Measurements from ENCODE around the gene UBE2E2.

DNA sequence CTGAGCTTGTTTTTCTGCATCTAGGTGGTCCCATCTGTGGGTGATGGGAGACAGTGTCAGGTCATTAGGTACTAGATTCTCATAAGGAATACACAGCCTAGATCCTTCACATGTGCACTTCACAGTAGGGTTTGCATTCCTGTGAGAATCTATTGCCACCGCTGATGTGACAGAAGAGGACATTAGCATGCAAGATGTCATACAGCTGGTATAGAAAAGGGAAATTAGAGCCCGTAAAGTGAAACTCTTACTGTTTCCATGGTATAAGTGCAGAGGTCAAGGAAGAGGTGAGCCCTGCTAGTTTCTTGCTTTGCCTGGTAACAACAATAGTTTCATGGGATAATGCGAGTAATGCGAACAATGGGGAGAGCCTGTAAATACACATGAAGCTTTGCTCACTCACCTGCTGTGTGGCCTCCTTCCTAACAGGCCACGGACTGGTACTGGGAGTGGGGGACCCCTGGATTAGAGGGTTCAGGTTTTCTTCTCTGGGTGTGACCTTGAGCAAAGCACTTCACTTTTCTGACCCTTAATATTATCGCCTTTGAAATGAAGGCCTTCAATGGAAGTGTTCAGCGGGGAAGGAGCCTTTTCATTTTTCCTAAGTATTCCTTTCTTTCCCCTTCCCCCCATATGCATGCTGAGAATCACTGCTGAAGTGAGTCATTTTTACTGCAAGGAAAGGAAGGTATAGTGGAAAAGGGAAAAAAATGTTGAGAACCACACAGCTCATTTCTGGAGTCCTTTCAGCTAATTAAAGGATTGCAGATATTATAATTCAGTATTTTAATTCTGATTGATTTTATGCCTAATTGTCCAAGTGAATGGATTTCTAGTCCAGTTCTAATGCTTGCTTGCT, 286.4 kb downstream of the UBE2E2 start:
- TF ChIP-seq, protein P1, sequence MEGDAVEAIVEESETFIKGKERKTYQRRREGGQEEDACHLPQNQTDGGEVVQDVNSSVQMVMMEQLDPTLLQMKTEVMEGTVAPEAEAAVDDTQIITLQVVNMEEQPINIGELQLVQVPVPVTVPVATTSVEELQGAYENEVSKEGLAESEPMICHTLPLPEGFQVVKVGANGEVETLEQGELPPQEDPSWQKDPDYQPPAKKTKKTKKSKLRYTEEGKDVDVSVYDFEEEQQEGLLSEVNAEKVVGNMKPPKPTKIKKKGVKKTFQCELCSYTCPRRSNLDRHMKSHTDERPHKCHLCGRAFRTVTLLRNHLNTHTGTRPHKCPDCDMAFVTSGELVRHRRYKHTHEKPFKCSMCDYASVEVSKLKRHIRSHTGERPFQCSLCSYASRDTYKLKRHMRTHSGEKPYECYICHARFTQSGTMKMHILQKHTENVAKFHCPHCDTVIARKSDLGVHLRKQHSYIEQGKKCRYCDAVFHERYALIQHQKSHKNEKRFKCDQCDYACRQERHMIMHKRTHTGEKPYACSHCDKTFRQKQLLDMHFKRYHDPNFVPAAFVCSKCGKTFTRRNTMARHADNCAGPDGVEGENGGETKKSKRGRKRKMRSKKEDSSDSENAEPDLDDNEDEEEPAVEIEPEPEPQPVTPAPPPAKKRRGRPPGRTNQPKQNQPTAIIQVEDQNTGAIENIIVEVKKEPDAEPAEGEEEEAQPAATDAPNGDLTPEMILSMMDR (IDR thresholded peaks at IDR 0.05), result no peak
- TF ChIP-seq POLR2AphosphoS5 (IDR thresholded peaks at IDR 0.05) (no peak), POLR2A (IDR thresholded peaks at IDR 0.05) (no peak)
